WTC11 (cell line): ENCODE data around the gene CBLB. TPM values are rescaled to one million over a fixed set of nuclear protein-coding genes. Genes with fewer than 3 reads are reported as not detected.

ENCODE experiments used
- ATAC-seq: fragments of 200-7000 bp; cut with Tn5 transposase; 2 replicates; pipeline ENCODE4 v1.10.0; 2021; ENCODE audit warnings: mild to moderate bottlenecking, moderate library complexity
- CTCF ChIA-PET: fragments of 300-600 bp; sonication (Branson Sonifier 250); formaldehyde crosslinking; loops from one replicate; lab custom pipeline; 2021; ENCODE audit warnings: antibody characterized with exemption; lab: Charles Lee
- POLR2A ChIA-PET: fragments of 350-600 bp; sonication (Branson Sonifier 250); formaldehyde crosslinking; loops from one replicate; lab custom pipeline; 2021; ENCODE audit warnings: antibody characterized with exemption; lab: Charles Lee
- DNase-seq: peaks from one replicate; pipeline ENCODE4 v3.0.0; 2021; ENCODE audit warnings: low spot score
- H3K27ac Mint-ChIP-seq: 2 replicates; pipeline ENCODE4 v1.8.0; 2021; ENCODE audit warnings: mixed read lengths
- H3K27me3 Mint-ChIP-seq: 2 replicates; pipeline ENCODE4 v1.8.0; 2021; ENCODE audit warnings: low read depth, mild to moderate bottlenecking, moderate library complexity, mixed read lengths
- H3K36me3 Mint-ChIP-seq: 2 replicates; pipeline ENCODE4 v1.8.0; 2021; ENCODE audit warnings: mixed read lengths
- H3K4me1 Mint-ChIP-seq: 2 replicates; pipeline ENCODE4 v1.8.0; 2022; ENCODE audit warnings: mixed read lengths
- H3K4me3 Mint-ChIP-seq: 2 replicates; pipeline ENCODE4 v1.8.0; 2021; ENCODE audit warnings: mild to moderate bottlenecking, moderate library complexity, mixed read lengths
- H3K9me3 Mint-ChIP-seq: 2 replicates; pipeline ENCODE4 v1.8.0; 2021; ENCODE audit warnings: mixed read lengths
- ATF1 ChIP-seq: sonication (generic); formaldehyde crosslinking; IDR thresholded peaks from 2 replicates; pipeline ENCODE4 v1.8.1; 2023; ENCODE audit warnings: mild to moderate bottlenecking, moderate library complexity, missing genetic modification reagents
- CREM ChIP-seq: sonication (generic); formaldehyde crosslinking; IDR thresholded peaks from 2 replicates; pipeline ENCODE4 v1.8.1; 2022; ENCODE audit warnings: mild to moderate bottlenecking, missing genetic modification reagents, moderate library complexity
- E2F1 ChIP-seq: sonication (generic); formaldehyde crosslinking; IDR thresholded peaks from 2 replicates; pipeline ENCODE4 v1.8.0; 2022; ENCODE audit warnings: mild to moderate bottlenecking, missing genetic modification reagents
- E2F5 ChIP-seq: sonication (generic); formaldehyde crosslinking; IDR thresholded peaks from 2 replicates; pipeline ENCODE4 v1.8.1; 2022; ENCODE audit warnings: mild to moderate bottlenecking, moderate library complexity, missing genetic modification reagents
- ESRRA ChIP-seq: sonication (generic); formaldehyde crosslinking; IDR thresholded peaks from 2 replicates; pipeline ENCODE4 v1.8.1; 2022; ENCODE audit warnings: mild to moderate bottlenecking, missing genetic modification reagents, borderline replicate concordance
- FOXK1 ChIP-seq: sonication (generic); formaldehyde crosslinking; IDR thresholded peaks from 2 replicates; pipeline ENCODE4 v1.8.0; 2022; ENCODE audit warnings: mild to moderate bottlenecking, moderate library complexity, missing genetic modification reagents
- FOXP1 ChIP-seq: sonication (generic); formaldehyde crosslinking; IDR thresholded peaks from 2 replicates; pipeline ENCODE4 v1.8.0; 2022; ENCODE audit warnings: missing genetic modification reagents, mild to moderate bottlenecking, moderate library complexity, borderline replicate concordance
- GABPB1 ChIP-seq: sonication (generic); formaldehyde crosslinking; IDR thresholded peaks from 2 replicates; pipeline ENCODE4 v1.8.1; 2023; ENCODE audit warnings: mild to moderate bottlenecking, missing genetic modification reagents
- GRHL2 ChIP-seq: fragments of 250-450 bp; sonication (Bioruptor Pico); IDR thresholded peaks from 2 replicates; pipeline ENCODE4 v1.8.0; 2022; ENCODE audit warnings: mild to moderate bottlenecking, moderate library complexity; ENCODE audit not compliant: insufficient replicate concordance, severe bottlenecking
- IRF1 ChIP-seq: sonication (generic); formaldehyde crosslinking; IDR thresholded peaks from 2 replicates; pipeline ENCODE4 v1.8.0; 2023; ENCODE audit warnings: missing genetic modification reagents
- KAT7 ChIP-seq: sonication (generic); formaldehyde crosslinking; IDR thresholded peaks from 2 replicates; pipeline ENCODE4 v1.8.1; 2023; ENCODE audit warnings: missing genetic modification reagents, mild to moderate bottlenecking, borderline replicate concordance
- PRDM15 ChIP-seq: sonication (generic); formaldehyde crosslinking; IDR thresholded peaks from 2 replicates; pipeline ENCODE4 v1.8.0; 2022; ENCODE audit warnings: missing genetic modification reagents
- RORB ChIP-seq: fragments of 250-450 bp; sonication (Bioruptor Pico); IDR thresholded peaks from 2 replicates; pipeline ENCODE4 v1.9.0; 2021; ENCODE audit warnings: mild to moderate bottlenecking
- SMAD4 ChIP-seq: sonication (generic); formaldehyde crosslinking; IDR thresholded peaks from 2 replicates; pipeline ENCODE4 v1.8.0; 2022; ENCODE audit warnings: mild to moderate bottlenecking, missing genetic modification reagents
- TEAD1 ChIP-seq: sonication (generic); formaldehyde crosslinking; IDR thresholded peaks from 2 replicates; pipeline ENCODE4 v1.8.0; 2022; ENCODE audit warnings: mild to moderate bottlenecking, missing genetic modification reagents
- ZNF121 ChIP-seq: sonication (generic); formaldehyde crosslinking; IDR thresholded peaks from 2 replicates; pipeline ENCODE4 v1.8.0; 2023; ENCODE audit warnings: missing genetic modification reagents
- ZNF232 ChIP-seq: sonication (generic); formaldehyde crosslinking; IDR thresholded peaks from 2 replicates; pipeline ENCODE4 v1.8.0; 2022; ENCODE audit warnings: mild to moderate bottlenecking, missing genetic modification reagents
- ZNF281 ChIP-seq: sonication (generic); formaldehyde crosslinking; IDR thresholded peaks from 2 replicates; pipeline ENCODE4 v1.8.0; 2023; ENCODE audit warnings: mild to moderate bottlenecking, missing genetic modification reagents
- ZNF532 ChIP-seq: fragments of 250-450 bp; sonication (Bioruptor Pico); IDR thresholded peaks from 2 replicates; pipeline ENCODE4 v1.9.0; 2021; ENCODE audit warnings: mild to moderate bottlenecking, borderline replicate concordance
- ZNF671 ChIP-seq: fragments of 250-450 bp; sonication (Bioruptor Pico); IDR thresholded peaks from 2 replicates; pipeline ENCODE4 v1.8.0; 2021; ENCODE audit warnings: mild to moderate bottlenecking
- total RNA-seq: library from RNA; stranded (reverse); gene quantifications from 3 replicates; pipeline ENCODE4 v1.2.3, GENCODE V29; 2021

Gene CBLB
- total RNA-seq, 1 experiment from 2014 or later, result 19.8 TPM

DNA sequence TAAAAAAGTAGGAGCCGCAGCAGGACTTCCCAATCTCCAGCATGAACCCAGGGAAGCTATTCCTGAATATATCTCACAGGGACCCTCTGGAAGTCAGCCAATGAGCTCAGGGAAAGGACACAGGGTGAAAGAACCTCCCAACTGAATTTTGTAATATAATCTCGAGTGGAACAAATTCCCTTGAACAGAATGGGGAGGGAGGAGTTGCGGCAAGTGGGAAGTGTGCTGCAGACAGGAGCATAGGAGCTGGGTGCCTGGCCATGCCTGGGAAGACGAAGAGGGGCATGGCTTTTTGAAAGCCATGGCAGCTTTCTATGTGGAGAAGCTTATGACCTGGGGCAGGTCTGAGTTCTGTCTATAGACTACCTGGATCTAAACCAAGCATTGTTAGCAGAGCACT, 98.4 kb downstream of the CBLB start (continued):
- no peak for TF ChIP-seq FOXP1 (CRISPR knock-in tag)
- no peak for TF ChIP-seq E2F1 (CRISPR knock-in tag)
- no peak for TF ChIP-seq PRDM15 (CRISPR knock-in tag)
- no peak for TF ChIP-seq TEAD1 (CRISPR knock-in tag)
- no peak for TF ChIP-seq GABPB1
- no peak for TF ChIP-seq ATF1 (CRISPR knock-in tag)
- no peak for TF ChIP-seq ZNF281 (CRISPR knock-in tag)
- no peak for TF ChIP-seq FOXK1 (CRISPR knock-in tag)

DNA sequence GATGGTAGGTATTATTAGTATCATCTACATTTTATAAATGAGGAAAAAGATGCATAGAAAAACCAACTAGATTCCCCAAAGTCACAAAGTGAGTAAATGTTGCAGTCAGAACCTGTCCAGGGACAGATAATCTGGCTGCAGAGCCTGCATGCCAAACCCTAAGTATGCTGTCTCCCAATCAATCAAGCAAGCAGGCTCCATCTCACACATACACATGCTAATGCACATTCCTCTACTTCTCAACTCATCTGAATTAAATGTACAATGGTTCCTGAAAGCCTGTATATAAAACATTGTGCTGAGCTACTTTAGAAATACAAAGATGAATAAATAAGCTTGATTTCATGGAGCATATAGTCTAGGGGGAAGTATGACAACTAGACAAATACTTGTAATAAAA, 101.0 kb downstream of the CBLB start:
- H3K9me3 Mint-ChIP-seq, result peaks cover 17% of the 10 kb centered on the region
- TF ChIP-seq E2F5 (CRISPR knock-in tag) (no peak), ZNF671 (CRISPR knock-in tag) (no peak), CREM (CRISPR knock-in tag) (no peak), GRHL2 (CRISPR knock-in tag) (no peak), ZNF232 (CRISPR knock-in tag) (no peak), ZNF121 (CRISPR knock-in tag) (no peak), KAT7 (CRISPR knock-in tag) (no peak)
- TF ChIP-seq, all 79 proteins: peak for 0
- DNase-seq (no peak), ATAC-seq (no peak)
- POLR2A ChIA-PET, result no interaction called here
- Mint-ChIP-seq H3K27ac (no peak overlapping the region), H3K27me3 (no peaks in the 10 kb centered on the region), H3K4me1 (0 out of 2 replicates have a peak, but pooled peaks cover 3% of the 10 kb centered on the region), H3K36me3 (peaks cover 17% of the 10 kb centered on the region), H3K4me3 (no peak overlapping the region)
- CTCF ChIA-PET, result no interaction called here

DNA sequence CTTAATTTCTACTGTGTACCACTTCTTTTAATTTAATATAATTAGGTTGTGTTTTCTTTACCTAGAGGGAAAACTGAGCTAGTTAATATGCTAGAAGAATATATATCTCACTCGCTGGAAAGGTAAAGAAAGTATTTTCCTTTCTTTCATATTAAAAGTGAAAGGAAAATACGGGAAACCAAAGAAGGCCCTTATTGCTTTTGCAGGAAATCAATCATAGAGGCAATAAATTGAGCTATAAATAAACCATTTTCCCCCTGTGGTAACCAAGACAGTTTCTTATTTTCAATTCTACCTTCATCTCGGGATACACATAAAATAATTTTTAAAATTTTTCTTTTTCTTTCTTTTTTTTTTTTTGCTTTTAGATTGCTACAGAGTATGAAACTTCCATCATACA, 101.6 kb downstream of the CBLB start:
- CTCF ChIA-PET, result no interaction called here
- peaks cover 22% of the 10 kb centered on the region for H3K36me3 Mint-ChIP-seq
- ATAC-seq (no peak), DNase-seq (no peak)
- H3K27ac Mint-ChIP-seq, result no peak overlapping the region
- H3K27me3 Mint-ChIP-seq, result no peaks in the 10 kb centered on the region
- POLR2A ChIA-PET, result no interaction called here
- H3K4me3 Mint-ChIP-seq, result no peak overlapping the region
- H3K9me3 Mint-ChIP-seq, result peaks cover 23% of the 10 kb centered on the region
- 0 out of 2 replicates have a peak, but pooled peaks cover 3% of the 10 kb centered on the region for H3K4me1 Mint-ChIP-seq
- no peak for TF ChIP-seq SMAD4
- no peak for TF ChIP-seq ESRRA (CRISPR knock-in tag)
- no peak for TF ChIP-seq IRF1 (CRISPR knock-in tag)
- no peak for TF ChIP-seq ZNF532 (CRISPR knock-in tag)
- TF ChIP-seq TEAD1 (CRISPR knock-in tag), result no peak
- TF ChIP-seq RORB, result no peak
